ENCODE results near the gene ANO4.

Gene ANO4

DNA sequence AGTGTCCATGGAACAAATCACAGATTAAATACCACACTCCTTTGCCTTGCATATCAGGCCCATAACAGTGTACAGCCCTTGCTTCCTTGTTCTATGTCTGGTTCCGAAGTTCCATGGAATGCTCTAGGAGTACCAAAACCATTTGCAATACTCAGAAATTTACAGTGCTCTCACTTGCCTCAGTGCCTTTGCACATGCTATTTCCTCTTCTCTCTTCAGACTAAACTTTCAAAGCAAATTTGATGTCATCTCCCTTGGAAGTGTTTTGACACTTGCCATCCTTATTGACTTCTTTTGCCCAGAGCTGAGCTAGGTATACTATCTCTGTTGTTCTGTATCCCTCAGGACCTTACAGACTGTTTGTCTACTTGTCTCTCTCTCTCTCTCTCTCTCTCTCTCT lies 6.1 kb downstream of the ANO4 start:
- FAIRE-seq, result no peak
- DNase-seq (ENCODE audit: extremely low spot score, insufficient read length, low read depth), result no peak

DNA sequence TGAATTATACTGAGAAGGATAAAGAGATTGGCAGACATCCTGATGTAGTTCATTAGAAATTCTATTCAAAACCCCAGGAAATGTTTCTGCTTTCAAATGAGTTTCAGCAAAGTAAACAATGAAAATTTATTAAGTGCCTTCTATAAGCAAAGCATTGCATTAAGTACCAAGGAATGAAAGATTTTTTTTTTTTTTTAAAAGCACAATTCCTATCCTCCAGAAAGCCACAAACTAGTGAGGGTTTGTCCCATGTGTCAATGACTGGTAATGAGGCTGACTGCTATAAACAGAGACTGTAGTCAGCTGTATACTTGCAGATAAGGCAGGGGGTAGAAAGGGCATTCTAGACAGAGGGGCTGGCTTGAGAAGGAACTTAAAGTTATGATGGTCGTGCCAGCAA lies 6.7 kb downstream of the ANO4 start:
- DNase-seq (ENCODE audit: extremely low spot score, insufficient read length, low read depth) (no peak), FAIRE-seq (no peak)

DNA sequence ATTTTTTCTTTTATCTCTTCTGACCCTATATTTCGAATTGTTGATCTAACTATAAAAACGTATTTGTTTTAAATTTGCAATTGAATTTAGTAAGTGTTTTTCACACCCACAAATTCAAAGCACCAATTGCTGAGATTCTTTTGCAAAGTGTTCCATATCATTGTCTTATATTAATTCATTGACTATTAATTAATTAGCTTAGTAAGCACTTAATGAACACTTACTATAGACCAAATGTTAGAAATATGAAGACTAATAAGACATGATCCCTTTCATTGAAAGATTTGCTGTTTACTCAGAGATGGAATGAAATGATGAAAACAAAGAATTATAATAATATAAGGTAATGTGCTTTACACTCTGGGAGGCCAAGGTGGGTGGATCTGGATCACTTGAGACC lies 14.2 kb downstream of the ANO4 start:
- FAIRE-seq, result no peak
- DNase-seq (ENCODE audit: extremely low spot score, insufficient read length, low read depth), result no peak

- no peak for FAIRE-seq
- DNase-seq (ENCODE audit: extremely low spot score, insufficient read length, low read depth), result no peak
Observed at GRCh38 chr12:100820314-100820713, 25.7 kb downstream of the ANO4 start.

DNA sequence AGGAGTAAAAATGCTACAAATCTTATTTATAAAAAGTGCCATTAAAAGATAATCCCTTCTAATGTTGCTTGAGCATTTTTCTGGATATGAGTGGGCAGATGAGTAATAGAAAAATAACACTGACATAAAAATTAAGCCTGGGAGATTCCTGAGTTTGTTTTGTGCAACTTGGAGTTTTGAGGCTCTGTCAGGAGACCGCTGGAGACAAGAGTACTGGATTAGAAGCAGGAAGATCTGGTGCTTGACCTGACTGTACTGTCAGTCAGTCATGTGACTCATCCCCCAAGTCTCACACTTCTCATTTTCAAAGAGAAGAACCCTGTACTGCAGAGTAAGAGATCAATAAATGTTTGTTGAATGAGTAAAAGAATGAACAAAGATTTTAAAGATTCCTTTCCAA lies 29.4 kb downstream of the ANO4 start:
- no peak for FAIRE-seq
- no peak for DNase-seq (ENCODE audit: extremely low spot score, insufficient read length, low read depth)

- no peak for DNase-seq (ENCODE audit: extremely low spot score, insufficient read length, low read depth)
- FAIRE-seq, result no peak
Observed at GRCh38 chr12:100824476-100824875, 29.9 kb downstream of the ANO4 start.

- DNase-seq (ENCODE audit: extremely low spot score, insufficient read length, low read depth) (no peak), FAIRE-seq (no peak)
Observed at GRCh38 chr12:100826323-100826722, 31.7 kb downstream of the ANO4 start.

- FAIRE-seq, result no peak
- DNase-seq (ENCODE audit: extremely low spot score, insufficient read length, low read depth), result peak; percentile 2
Observed at GRCh38 chr12:100827901-100828520, 33.4 kb downstream of the ANO4 start.

- DNase-seq (ENCODE audit: extremely low spot score, insufficient read length, low read depth) (no peak), FAIRE-seq (no peak)
Observed at GRCh38 chr12:100830003-100830795, 35.6 kb downstream of the ANO4 start.

DNA sequence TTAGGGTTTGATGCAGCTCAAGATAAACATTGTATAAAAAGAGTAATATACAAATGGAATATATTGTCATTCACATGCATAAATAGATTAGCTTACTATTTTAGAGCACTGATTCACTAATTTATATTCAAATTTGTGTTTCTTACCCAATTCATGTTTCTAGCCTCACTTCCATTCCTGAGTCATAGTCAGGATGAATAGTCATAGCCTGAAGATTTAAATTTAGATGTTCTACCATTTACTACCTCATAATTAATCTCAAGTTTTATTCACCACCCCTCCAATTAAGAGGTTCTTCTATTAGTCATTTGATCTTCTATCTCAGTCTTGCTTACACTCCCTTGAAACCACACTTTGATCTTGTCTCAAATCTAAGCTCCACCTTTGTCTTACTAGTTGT lies 38.7 kb downstream of the ANO4 start:
- FAIRE-seq (no peak), DNase-seq (ENCODE audit: extremely low spot score, insufficient read length, low read depth) (no peak)

GRCh38 chr12:100840748-100841147 lies 46.2 kb downstream of the ANO4 start:
- FAIRE-seq, result no peak
- DNase-seq (ENCODE audit: extremely low spot score, insufficient read length, low read depth), result no peak

DNA sequence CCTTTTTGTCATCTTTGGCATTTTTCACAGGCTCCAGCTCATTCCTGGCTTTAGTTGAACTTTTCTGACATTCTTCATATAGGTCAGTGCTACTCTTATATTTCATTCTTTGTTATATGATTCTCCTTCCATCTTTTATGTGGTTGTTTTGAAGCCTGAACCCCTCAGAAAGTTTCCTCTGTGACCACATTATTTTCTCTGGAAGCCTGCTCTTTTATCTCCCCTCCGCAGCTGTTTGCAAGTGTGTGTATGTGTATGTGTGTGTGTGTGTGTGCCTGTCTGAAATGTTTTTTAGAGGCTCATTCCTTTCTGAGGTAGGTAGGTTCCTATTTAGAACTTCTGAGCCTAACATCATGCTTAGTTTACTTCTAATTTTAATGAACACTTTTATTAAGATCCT lies 47.6 kb downstream of the ANO4 start:
- FAIRE-seq, result no peak

DNA sequence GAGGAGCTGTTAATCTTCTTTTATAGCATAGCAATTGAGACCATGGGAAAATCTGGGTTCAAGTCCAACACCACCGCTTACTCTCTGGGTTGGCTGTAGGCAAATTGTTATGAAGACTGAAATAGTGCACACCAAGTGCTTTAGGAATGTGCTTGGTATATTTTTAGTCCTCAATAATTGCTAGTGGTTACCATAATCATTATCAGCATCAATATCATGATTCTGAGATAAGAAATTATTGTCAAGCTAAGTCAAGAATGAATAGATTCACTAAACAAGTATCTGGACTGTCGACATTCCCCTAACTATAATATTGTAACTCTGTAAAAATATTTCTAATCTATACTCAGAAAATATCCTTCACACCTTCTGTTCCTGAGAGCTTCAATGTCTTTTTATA lies 48.5 kb downstream of the ANO4 start:
- no peak for DNase-seq (ENCODE audit: extremely low spot score, insufficient read length, low read depth)
- FAIRE-seq, result no peak

More for the DNA sequence above, 47.6 kb downstream of the ANO4 start:
- no peak for DNase-seq (ENCODE audit: extremely low spot score, insufficient read length, low read depth)

- FAIRE-seq, result no peak
- DNase-seq (ENCODE audit: extremely low spot score, insufficient read length, low read depth), result no peak
Observed at GRCh38 chr12:100845095-100845494, 50.5 kb downstream of the ANO4 start.

DNA sequence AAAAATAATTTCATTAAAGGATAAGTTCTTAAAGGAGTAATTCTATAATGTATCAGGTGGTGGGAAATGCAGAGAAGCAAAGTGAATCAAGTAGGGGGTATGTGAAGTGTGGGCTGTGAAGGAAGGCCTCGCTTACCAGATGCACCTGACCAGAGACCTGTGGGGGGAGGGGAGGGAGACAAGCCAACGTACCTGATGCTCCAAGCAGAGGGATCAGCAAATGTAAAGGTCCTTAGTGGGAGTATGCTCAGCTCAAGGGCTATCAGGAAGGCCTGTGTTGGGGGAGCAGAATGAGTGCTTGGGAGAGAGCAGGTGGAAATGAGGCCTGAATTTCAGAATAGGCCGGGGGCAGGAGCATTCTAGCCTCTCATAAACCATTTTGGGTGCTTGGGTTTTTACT lies 57.1 kb downstream of the ANO4 start:
- no peak for DNase-seq (ENCODE audit: extremely low spot score, insufficient read length, low read depth)

GRCh38 chr12:100857418-100857817 lies 62.8 kb downstream of the ANO4 start:
- FAIRE-seq (no peak), DNase-seq (ENCODE audit: extremely low spot score, insufficient read length, low read depth) (no peak)

More for the DNA sequence above, 57.1 kb downstream of the ANO4 start:
- FAIRE-seq, result no peak

DNA sequence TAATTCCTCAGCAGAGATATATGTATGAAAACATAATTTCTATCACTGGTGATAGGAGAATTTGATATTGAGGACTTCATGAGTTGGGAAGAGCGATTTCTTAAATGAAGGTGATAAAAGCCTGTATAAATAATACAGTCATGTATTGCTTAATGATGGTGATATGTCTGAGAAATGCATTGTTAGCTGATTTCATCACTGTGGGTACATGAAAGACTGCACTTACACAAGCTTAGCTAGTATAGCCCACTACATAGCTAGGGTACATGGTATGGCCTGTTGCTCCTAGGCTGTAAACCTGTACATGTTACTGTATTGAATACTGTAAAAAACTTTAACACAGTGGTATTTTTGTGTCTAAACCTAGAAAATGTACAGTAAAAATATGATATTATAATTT lies 63.4 kb downstream of the ANO4 start:
- no peak for FAIRE-seq

GRCh38 chr12:100858656-100859055 lies 64.1 kb downstream of the ANO4 start:
- DNase-seq (ENCODE audit: extremely low spot score, insufficient read length, low read depth), result no peak
- FAIRE-seq, result no peak

More for the DNA sequence above, 63.4 kb downstream of the ANO4 start:
- DNase-seq (ENCODE audit: extremely low spot score, insufficient read length, low read depth), result no peak

GRCh38 chr12:100859063-100859627 lies 64.6 kb downstream of the ANO4 start:
- no peak for FAIRE-seq
- no peak for DNase-seq (ENCODE audit: extremely low spot score, insufficient read length, low read depth)

DNA sequence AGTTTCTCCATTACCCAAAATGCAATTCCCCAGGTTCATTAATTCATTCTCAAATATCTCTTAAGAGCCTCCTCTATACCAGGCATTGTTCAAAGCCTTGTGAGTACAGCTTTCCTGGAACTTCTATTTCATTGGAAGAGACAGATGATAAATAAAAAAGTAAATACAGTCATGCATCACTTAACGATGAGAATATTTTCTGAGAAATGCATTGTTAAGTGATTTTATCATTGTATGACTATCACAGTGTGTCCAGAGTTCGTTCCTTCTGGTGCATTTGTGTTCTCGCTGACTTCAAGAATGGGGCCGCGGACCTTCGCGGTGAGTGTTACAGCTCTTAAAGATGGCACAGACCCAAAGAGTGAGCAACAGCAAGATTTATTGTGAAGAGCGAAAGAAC lies 66.0 kb downstream of the ANO4 start:
- DNase-seq (ENCODE audit: extremely low spot score, insufficient read length, low read depth) (no peak), FAIRE-seq (no peak)

DNA sequence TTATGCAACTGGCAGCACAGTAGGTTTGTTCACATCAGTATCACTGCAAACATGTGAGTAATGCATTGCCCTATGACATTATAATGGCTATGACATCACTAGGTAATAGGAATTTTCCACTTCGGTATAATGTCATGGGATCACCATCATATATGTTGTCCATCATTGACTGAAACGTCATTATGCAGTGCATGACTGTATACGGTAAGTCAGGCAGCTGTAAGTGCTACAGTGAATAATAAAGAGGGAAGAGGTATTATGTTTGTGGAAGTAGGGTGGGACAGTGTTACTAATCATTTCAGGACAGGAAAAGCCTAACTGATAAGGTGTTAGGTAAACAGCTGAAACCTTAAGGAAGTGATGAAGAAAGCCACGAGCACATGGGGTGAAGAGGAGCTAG lies 68.1 kb downstream of the ANO4 start:
- no peak for FAIRE-seq

More for the DNA sequence above, 68.1 kb downstream of the ANO4 start:
- DNase-seq (ENCODE audit: extremely low spot score, insufficient read length, low read depth), result no peak

Measured in GM18507 (cell line).